ENCODE results near the gene ZMYND11. TPM values are rescaled to one million over a fixed set of nuclear protein-coding genes. Genes with fewer than 3 reads are reported as not detected.

ZMYND11 gene
- total RNA-seq, 1 experiment from 2014 or later: 37.5 TPM

DNA sequence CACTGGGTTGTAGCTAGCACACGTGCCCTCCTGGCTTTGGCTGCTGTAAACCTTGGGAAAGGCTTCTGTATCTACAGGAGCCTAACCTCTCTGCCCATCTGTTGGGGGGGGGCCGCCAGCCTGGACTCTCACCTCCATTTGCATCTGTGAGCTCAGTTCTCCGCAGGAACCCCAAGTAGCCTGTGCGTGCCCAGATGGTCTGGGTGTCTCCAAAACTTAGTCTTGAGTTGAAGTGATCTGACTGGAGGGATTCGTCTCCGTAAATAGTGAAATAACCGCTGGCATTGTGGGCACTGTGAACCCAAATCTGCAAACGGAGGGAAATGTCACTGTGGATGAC is 147.9 kb downstream of the ZMYND11 start:
- ATAC-seq (no peak), DNase-seq (ENCODE audit: low read depth, low spot score) (no peak)
- TF ChIP-seq POLR2AphosphoS5 (IDR thresholded peaks at IDR 0.05; ENCODE audit: low read depth, low read length) (no peak), TCF7L2 (IDR thresholded peaks at IDR 0.05; ENCODE audit: low read depth, low read length) (no peak), SIN3A (IDR thresholded peaks at IDR 0.05; ENCODE audit: borderline replicate concordance, insufficient read depth, low read depth, low read length) (no peak)
- TF ChIP-seq, protein P1, sequence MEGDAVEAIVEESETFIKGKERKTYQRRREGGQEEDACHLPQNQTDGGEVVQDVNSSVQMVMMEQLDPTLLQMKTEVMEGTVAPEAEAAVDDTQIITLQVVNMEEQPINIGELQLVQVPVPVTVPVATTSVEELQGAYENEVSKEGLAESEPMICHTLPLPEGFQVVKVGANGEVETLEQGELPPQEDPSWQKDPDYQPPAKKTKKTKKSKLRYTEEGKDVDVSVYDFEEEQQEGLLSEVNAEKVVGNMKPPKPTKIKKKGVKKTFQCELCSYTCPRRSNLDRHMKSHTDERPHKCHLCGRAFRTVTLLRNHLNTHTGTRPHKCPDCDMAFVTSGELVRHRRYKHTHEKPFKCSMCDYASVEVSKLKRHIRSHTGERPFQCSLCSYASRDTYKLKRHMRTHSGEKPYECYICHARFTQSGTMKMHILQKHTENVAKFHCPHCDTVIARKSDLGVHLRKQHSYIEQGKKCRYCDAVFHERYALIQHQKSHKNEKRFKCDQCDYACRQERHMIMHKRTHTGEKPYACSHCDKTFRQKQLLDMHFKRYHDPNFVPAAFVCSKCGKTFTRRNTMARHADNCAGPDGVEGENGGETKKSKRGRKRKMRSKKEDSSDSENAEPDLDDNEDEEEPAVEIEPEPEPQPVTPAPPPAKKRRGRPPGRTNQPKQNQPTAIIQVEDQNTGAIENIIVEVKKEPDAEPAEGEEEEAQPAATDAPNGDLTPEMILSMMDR (IDR thresholded peaks at IDR 0.05): no peak
- H3K36me3 ChIP-seq (ENCODE audit: control insufficient read depth, insufficient read depth, low read length): no peaks in the 10 kb centered on the region
- POLR2A ChIA-PET: no interaction called here
- CTCF ChIA-PET: no interaction called here
- H3K4me3 ChIP-seq (ENCODE audit: low read depth in 2 of 2, low read length in 2 of 2): no peak overlapping the region
- H3K27me3 ChIP-seq (ENCODE audit: control insufficient read depth, insufficient read depth, low read length): no peaks in the 10 kb centered on the region
- no peaks in the 10 kb centered on the region for H3K4me1 ChIP-seq (ENCODE audit: control insufficient read depth, insufficient read depth, low read length)
- no peak overlapping the region for H3K27ac ChIP-seq (ENCODE audit: low read length)
- intact Hi-C loops (cut with micrococcal nuclease; ENCODE audit: unreplicated experiment) (no loop called here), in situ Hi-C loops (cut with HindIII; ENCODE audit: low pct_unique_long_range_greater_than_20kb, low sequenced_read_pairs) (no loop called here)
- no TSS peak for BruUV-seq (replicated peaks)
- no peaks in the 10 kb centered on the region for H3K9me3 ChIP-seq (ENCODE audit: control insufficient read depth, insufficient read depth, low read depth, low read length)

DNA sequence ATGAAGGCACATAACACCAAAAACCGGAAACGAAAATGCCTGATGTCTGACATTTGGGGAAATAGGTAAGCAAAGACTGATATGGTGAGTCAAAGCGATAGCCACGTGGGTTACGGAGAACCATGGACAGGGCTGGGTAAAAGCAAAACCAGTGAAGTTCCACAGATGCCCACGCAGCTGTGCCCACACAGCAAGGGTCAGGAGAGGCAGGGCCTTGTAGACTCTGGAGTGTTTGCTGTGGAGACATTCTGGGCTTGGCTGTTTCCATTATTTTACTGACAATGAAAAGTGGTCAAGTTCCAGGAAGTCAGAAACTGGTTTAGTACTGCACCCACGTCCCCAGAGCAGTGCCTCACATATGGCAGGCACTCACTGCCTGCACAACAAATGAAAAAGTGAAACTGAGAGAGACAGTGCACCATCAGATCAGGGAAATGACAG is 148.7 kb downstream of the ZMYND11 start:
- BruUV-seq (replicated peaks): no TSS peak
- ChIA-PET CTCF (no interaction called here), POLR2A (no interaction called here)
- ATAC-seq (no peak), DNase-seq (ENCODE audit: low read depth, low spot score) (no peak)
- Histone ChIP-seq H3K27ac (ENCODE audit: low read length) (no peak overlapping the region), H3K36me3 (ENCODE audit: control insufficient read depth, insufficient read depth, low read length) (no peaks in the 10 kb centered on the region), H3K27me3 (ENCODE audit: control insufficient read depth, insufficient read depth, low read length) (no peaks in the 10 kb centered on the region), H3K9me3 (ENCODE audit: control insufficient read depth, insufficient read depth, low read depth, low read length) (no peaks in the 10 kb centered on the region), H3K4me3 (ENCODE audit: low read depth in 2 of 2, low read length in 2 of 2) (no peak overlapping the region), H3K4me1 (ENCODE audit: control insufficient read depth, insufficient read depth, low read length) (no peaks in the 10 kb centered on the region)
- intact Hi-C loops (cut with micrococcal nuclease; ENCODE audit: unreplicated experiment) (no loop called here), in situ Hi-C loops (cut with HindIII; ENCODE audit: low pct_unique_long_range_greater_than_20kb, low sequenced_read_pairs) (no loop called here)
- TF ChIP-seq, protein P1 (IDR thresholded peaks at IDR 0.05): no peak
- TF ChIP-seq, protein P2, sequence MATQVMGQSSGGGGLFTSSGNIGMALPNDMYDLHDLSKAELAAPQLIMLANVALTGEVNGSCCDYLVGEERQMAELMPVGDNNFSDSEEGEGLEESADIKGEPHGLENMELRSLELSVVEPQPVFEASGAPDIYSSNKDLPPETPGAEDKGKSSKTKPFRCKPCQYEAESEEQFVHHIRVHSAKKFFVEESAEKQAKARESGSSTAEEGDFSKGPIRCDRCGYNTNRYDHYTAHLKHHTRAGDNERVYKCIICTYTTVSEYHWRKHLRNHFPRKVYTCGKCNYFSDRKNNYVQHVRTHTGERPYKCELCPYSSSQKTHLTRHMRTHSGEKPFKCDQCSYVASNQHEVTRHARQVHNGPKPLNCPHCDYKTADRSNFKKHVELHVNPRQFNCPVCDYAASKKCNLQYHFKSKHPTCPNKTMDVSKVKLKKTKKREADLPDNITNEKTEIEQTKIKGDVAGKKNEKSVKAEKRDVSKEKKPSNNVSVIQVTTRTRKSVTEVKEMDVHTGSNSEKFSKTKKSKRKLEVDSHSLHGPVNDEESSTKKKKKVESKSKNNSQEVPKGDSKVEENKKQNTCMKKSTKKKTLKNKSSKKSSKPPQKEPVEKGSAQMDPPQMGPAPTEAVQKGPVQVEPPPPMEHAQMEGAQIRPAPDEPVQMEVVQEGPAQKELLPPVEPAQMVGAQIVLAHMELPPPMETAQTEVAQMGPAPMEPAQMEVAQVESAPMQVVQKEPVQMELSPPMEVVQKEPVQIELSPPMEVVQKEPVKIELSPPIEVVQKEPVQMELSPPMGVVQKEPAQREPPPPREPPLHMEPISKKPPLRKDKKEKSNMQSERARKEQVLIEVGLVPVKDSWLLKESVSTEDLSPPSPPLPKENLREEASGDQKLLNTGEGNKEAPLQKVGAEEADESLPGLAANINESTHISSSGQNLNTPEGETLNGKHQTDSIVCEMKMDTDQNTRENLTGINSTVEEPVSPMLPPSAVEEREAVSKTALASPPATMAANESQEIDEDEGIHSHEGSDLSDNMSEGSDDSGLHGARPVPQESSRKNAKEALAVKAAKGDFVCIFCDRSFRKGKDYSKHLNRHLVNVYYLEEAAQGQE (IDR thresholded peaks at IDR 0.05; ENCODE audit: insufficient read depth in 1 of 2, low read depth in 2 of 2, low read length in 1 of 2): no peak
- TF ChIP-seq POLR2AphosphoS5 (IDR thresholded peaks at IDR 0.05; ENCODE audit: low read depth, low read length): no peak

- intact Hi-C loops (cut with micrococcal nuclease; ENCODE audit: unreplicated experiment): no loop called here
- in situ Hi-C loops (cut with HindIII; ENCODE audit: low pct_unique_long_range_greater_than_20kb, low sequenced_read_pairs): no loop called here
- H3K4me3 ChIP-seq (ENCODE audit: low read depth in 2 of 2, low read length in 2 of 2): no peak overlapping the region
- no peaks in the 10 kb centered on the region for H3K27me3 ChIP-seq (ENCODE audit: control insufficient read depth, insufficient read depth, low read length)
- no peaks in the 10 kb centered on the region for H3K4me1 ChIP-seq (ENCODE audit: control insufficient read depth, insufficient read depth, low read length)
- ATAC-seq: no peak
- ChIA-PET POLR2A (no interaction called here), CTCF (no interaction called here)
- no peak for DNase-seq (ENCODE audit: low read depth, low spot score)
- H3K9me3 ChIP-seq (ENCODE audit: control insufficient read depth, insufficient read depth, low read depth, low read length): no peaks in the 10 kb centered on the region
- no TSS peak for BruUV-seq (replicated peaks)
- H3K36me3 ChIP-seq (ENCODE audit: control insufficient read depth, insufficient read depth, low read length): no peaks in the 10 kb centered on the region
- TF ChIP-seq, protein P2 (IDR thresholded peaks at IDR 0.05; ENCODE audit: insufficient read depth in 1 of 2, low read depth in 2 of 2, low read length in 1 of 2): no peak
- TF ChIP-seq POLR2AphosphoS5 (IDR thresholded peaks at IDR 0.05; ENCODE audit: low read depth, low read length) (no peak), SIN3A (IDR thresholded peaks at IDR 0.05; ENCODE audit: borderline replicate concordance, insufficient read depth, low read depth, low read length) (no peak), TCF7L2 (IDR thresholded peaks at IDR 0.05; ENCODE audit: low read depth, low read length) (no peak)
- TF ChIP-seq, protein P1 (IDR thresholded peaks at IDR 0.05): no peak
- no peak overlapping the region for H3K27ac ChIP-seq (ENCODE audit: low read length)
Observed at GRCh38 chr10:285216-285615, 150.0 kb downstream of the ZMYND11 start.

Measured in Panc1 (cell line).